Psoas muscle (tissue), 8 donors: ENCODE data around the gene MTCH1. TPM values are rescaled to one million over a fixed set of nuclear protein-coding genes. Genes with fewer than 3 reads are reported as not detected.

ENCODE experiments used
- ATAC-seq, 4 donors: fragments of 200-7000 bp; cut with Tn5 transposase; one replicate each; pipeline ENCODE4 v1.9.1; 2020; ENCODE audit warnings: moderate library complexity in 3 of 4, mild to moderate bottlenecking in 2 of 4
- DNase-seq, 2 donors: peaks; one replicate each; pipeline ENCODE4 v3.0.0-alpha.2; 2020
- H3K27ac ChIP-seq: fragments of 200-600 bp; one replicate; pipeline ENCODE4 v1.8.0; 2022
- H3K27me3 ChIP-seq, 3 donors: fragments of 200-600 bp in 1 of 3; one replicate each; pipeline versions ENCODE4 v1.6.1 to v1.8.0; 2013 to 2022; ENCODE audit warnings: low read length in 2 of 3, mild to moderate bottlenecking in 2 of 3, moderate library complexity in 1 of 3; ENCODE audit not compliant: insufficient read depth in 3 of 3
- H3K36me3 ChIP-seq, 2 donors: fragments of 200-600 bp in 1 of 2; one replicate each; pipeline versions ENCODE4 v1.6.1 to v1.8.0; 2013 to 2022; ENCODE audit warnings: low read depth in 1 of 2, mild to moderate bottlenecking in 1 of 2, moderate library complexity in 1 of 2; ENCODE audit not compliant: insufficient read depth in 1 of 2
- H3K4me1 ChIP-seq: fragments of 200-600 bp; one replicate; pipeline ENCODE4 v1.8.0; 2022
- H3K4me3 ChIP-seq: fragments of 200-600 bp; one replicate; pipeline ENCODE4 v1.8.0; 2022; ENCODE audit warnings: mild to moderate bottlenecking
- H3K9me3 ChIP-seq: fragments of 200-600 bp; one replicate; pipeline ENCODE4 v1.8.0; 2022
- CTCF ChIP-seq: fragments of 200-600 bp; IDR thresholded peaks from one replicate; pipeline ENCODE4 v1.8.0; 2022; ENCODE audit warnings: antibody characterized with exemption
- WGBS, 3 donors: extraction: QIAGEN DNeasy Blood & Tissue Kit; methylation state at CpG; one replicate each; pipeline versions ENCODE4 v1.1.6 to v1.1.7; 2013; 5-methylcytosine and 5-hydroxymethylcytosine counted together
- intact Hi-C, 2 donors: fragments of 100-400 bp; cut with DNase I; formaldehyde crosslinking; loops; one replicate each; pipeline versions ENCODE4 v1.11.0 to v1.14.2; 2022
- polyA plus RNA-seq, 3 donors: library from polyadenylated mRNA; stranded (reverse); fragments of 200-250 nt; gene quantifications; one replicate each; pipeline ENCODE4 v1.2.3, GENCODE V29; 2013
- total RNA-seq, 4 donors: library from RNA; stranded (reverse); fragmentation: NEBNext Ultra II Directional in 2 of 4; extraction: Animal tissue kit (Norgen Biotek cat#: 25700) in 2 of 4; gene quantifications; one replicate each; pipeline versions ENCODE4 v1.2.1 to v1.2.4, GENCODE V29; 2021 to 2023
- donor health status: healthy with polysubstance abuse.
- donor health status: DM: no; HTN: no; CAD: no; lungs with moderate emphysema.
- donor health status: Bipolar disorder and iron deficiency.
- donor health status: healthy.
- donor health status: DM: yes; HTN: yes; CAD: no.
- donor health status: DM: no; HTN: no; CAD: no.
- donor health status: DM: no; HTN: no; CAD: no.
- donor health status: DM: yes; HTN: yes; CAD: no.

MTCH1 gene
- total and polyA plus RNA-seq, 7 donors: 74.6 to 230 (median 89.2) TPM

- DNase-seq (no peak), ATAC-seq (no peak)
- Histone ChIP-seq H3K27me3 (no peaks in the 10 kb centered on the region), H3K36me3 (peaks cover 20 to 99% of the 10 kb centered on the region in 2 donors), H3K9me3 (no peaks in the 10 kb centered on the region), H3K27ac (no peak overlapping the region), H3K4me3 (no peak overlapping the region), H3K4me1 (no peaks in the 10 kb centered on the region)
- 82 to 89% (median 86%) methylated on average over 4 of the region's 4 CpGs for WGBS, 3 donors
- intact Hi-C loops: no loop called here
- no peak for TF ChIP-seq CTCF
Measured at GRCh38 chr6:36973647-36974046, 12.3 kb downstream of the MTCH1 start.

DNA sequence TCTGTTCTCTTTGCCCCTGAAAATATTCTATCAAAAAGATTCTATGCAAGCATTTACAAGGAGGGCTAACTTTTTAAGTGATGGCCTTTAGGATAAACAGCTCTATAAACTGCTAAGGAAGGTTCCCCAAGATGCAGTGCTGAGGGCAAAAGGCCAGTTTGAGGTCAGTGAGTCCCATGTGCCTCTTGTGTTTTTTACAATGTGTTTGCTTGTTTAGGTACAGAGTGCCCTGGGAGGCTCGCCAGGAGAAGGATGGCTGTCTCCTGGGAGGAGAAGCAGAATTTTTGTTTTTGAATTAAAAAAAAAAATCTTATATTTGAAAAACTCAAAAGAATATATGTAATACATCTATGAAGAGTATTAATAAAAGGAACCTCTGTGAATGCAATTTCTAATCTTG, 12.8 kb downstream of the MTCH1 start:
- Histone ChIP-seq H3K27me3 (no peaks in the 10 kb centered on the region), H3K4me3 (no peak overlapping the region), H3K36me3 (peaks cover 20 to 100% of the 10 kb centered on the region in 2 donors), H3K4me1 (no peaks in the 10 kb centered on the region), H3K27ac (no peak overlapping the region), H3K9me3 (no peaks in the 10 kb centered on the region)
- no peak for DNase-seq
- TF ChIP-seq CTCF: no peak
- WGBS, 3 donors: 85 to 90% (median 87%) methylated on average over 1 of the region's 1 CpG
- intact Hi-C loops: no loop called here
- ATAC-seq: no peak

DNA sequence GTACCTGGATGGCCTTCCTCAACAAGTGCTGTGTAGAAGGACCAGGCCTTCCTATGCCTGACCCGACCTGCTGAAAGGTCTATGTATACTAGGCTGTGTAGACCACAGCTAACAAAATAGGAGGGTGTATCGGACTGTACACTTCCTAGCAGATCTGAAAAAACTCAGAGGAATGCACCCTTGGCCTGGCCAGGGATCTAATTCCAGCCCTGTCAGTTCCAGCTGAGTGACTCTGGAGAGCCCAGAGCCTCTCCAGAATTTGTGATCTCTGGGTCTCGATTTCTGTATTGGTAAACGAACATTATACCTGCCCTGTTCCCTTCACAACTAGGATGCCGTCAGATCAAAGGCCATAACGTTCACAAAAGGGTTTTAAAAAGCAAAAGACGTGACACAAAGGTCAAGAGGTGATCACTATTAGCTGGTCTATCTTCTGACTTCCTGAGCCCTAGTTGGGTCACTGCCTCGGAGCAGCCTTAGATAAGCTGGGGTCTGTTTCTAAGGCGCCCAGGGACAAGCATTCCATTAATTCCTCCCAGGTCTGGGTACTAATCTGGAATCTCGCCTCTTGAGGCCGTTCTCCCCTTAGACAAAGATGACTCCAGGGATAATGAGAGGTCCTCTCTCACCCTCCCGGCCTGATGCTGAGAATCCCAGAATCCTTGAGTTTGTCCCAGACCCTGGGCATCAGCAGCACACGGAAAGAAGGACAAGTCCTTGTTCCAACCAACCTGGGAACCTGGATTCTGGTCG, 13.9 kb downstream of the MTCH1 start:
- intact Hi-C loops: no loop called here

GRCh38 chr6:36970892-36971842, 14.8 kb downstream of the MTCH1 start:
- no peak for TF ChIP-seq CTCF
- DNase-seq (no peak), ATAC-seq (no peak)
- Histone ChIP-seq H3K36me3 (peaks cover 16 to 99% of the 10 kb centered on the region in 2 donors), H3K4me3 (no peak overlapping the region), H3K4me1 (no peaks in the 10 kb centered on the region), H3K27ac (no peak overlapping the region), H3K27me3 (no peaks in the 10 kb centered on the region), H3K9me3 (no peaks in the 10 kb centered on the region)
- intact Hi-C loops: no loop called here
- 87 to 88% (median 87%) methylated on average over 17 of the region's 17 CpGs for WGBS, 3 donors

More for the DNA sequence above, 13.9 kb downstream of the MTCH1 start:
- Histone ChIP-seq H3K36me3 (peaks cover 18 to 100% of the 10 kb centered on the region in 2 donors), H3K4me1 (no peaks in the 10 kb centered on the region), H3K9me3 (no peaks in the 10 kb centered on the region), H3K27me3 (no peaks in the 10 kb centered on the region), H3K4me3 (no peak overlapping the region), H3K27ac (no peak overlapping the region)
- 81 to 86% (median 82%) methylated on average over 14 of the region's 14 CpGs for WGBS, 3 donors
- ATAC-seq (no peak), DNase-seq (no peak)
- TF ChIP-seq CTCF: no peak
